D721Med (cell line): ENCODE data around the gene BNIP3.

Source experiments
- DNase-seq: peaks from one replicate; pipeline ENCODE4 v3.0.0; 2011; ENCODE audit warnings: low spot score; ENCODE audit not compliant: insufficient read length
- FAIRE-seq: peaks from 2 replicates; lab custom pipeline; 2011; peaks lifted over from hg19 to GRCh38; lab: Jason Lieb, UNC
- TF ChIP-seq, protein P1 (sequence below): IDR thresholded peaks from 2 replicates; pipeline ENCODE4 v1.5.1; 2012; ENCODE audit warnings: mild to moderate bottlenecking, control low read depth; ENCODE audit not compliant: insufficient read depth; ENCODE audit errors: missing control alignments

BNIP3 gene

GRCh38 chr10:131983780-131984179 is 2.1 kb upstream of the BNIP3 start:
- TF ChIP-seq, protein P1, sequence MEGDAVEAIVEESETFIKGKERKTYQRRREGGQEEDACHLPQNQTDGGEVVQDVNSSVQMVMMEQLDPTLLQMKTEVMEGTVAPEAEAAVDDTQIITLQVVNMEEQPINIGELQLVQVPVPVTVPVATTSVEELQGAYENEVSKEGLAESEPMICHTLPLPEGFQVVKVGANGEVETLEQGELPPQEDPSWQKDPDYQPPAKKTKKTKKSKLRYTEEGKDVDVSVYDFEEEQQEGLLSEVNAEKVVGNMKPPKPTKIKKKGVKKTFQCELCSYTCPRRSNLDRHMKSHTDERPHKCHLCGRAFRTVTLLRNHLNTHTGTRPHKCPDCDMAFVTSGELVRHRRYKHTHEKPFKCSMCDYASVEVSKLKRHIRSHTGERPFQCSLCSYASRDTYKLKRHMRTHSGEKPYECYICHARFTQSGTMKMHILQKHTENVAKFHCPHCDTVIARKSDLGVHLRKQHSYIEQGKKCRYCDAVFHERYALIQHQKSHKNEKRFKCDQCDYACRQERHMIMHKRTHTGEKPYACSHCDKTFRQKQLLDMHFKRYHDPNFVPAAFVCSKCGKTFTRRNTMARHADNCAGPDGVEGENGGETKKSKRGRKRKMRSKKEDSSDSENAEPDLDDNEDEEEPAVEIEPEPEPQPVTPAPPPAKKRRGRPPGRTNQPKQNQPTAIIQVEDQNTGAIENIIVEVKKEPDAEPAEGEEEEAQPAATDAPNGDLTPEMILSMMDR = no peak
- DNase-seq (no peak), FAIRE-seq (no peak)

DNA sequence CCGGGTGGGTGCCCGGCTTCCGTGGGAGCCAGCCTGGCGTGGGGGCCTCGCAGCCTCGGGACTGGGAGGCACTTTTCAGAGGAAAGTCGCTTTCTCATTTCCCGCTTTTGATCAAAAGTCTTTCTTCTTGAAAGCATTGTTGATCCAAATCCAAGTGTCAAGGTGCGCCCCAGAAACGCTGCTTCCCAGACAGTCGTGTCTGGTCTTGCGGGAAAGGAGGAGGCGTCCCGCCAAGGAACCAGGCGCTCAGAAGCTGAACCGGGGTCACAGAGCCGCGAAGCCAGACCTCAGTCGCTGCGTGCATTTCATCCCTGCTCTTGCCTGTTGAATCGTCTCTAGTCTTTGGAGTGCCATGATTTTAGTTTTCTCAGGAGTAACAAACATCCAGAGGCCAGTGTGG is 1.1 kb upstream of the BNIP3 start:
- FAIRE-seq = no peak
- TF ChIP-seq, protein P1 = no peak
- DNase-seq = no peak

DNA sequence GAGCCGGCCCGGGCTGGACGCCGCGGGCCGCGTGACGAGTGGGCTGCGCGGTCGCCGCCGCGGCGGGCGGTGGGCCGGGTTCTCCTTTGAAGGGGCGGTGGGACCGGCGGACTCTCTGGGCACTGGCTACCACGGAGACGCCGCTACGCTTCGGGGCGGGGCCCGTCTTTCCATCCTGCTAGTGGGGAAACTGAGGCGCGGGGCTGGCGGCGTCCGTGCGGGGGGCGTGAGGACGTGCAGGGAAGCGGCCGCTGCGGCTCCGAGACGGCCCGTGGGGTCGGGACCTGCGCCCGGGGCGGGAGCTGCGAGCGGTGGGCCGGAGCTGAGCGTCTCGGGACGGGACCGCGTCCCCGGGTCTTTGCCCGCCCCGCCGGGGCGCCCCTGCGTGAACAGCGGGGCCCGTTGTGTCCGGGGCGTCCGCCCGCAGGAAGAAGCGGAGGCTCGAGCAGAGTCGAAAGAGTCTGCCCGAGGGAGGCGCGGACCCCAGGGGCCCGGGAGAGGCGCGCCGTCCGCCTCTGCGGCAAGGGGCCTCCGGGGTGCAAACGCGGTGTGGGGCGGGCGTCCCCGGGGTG is 548 bp upstream of the BNIP3 start:
- FAIRE-seq = no peak
- DNase-seq = no peak
- TF ChIP-seq, protein P1 = no peak

DNA sequence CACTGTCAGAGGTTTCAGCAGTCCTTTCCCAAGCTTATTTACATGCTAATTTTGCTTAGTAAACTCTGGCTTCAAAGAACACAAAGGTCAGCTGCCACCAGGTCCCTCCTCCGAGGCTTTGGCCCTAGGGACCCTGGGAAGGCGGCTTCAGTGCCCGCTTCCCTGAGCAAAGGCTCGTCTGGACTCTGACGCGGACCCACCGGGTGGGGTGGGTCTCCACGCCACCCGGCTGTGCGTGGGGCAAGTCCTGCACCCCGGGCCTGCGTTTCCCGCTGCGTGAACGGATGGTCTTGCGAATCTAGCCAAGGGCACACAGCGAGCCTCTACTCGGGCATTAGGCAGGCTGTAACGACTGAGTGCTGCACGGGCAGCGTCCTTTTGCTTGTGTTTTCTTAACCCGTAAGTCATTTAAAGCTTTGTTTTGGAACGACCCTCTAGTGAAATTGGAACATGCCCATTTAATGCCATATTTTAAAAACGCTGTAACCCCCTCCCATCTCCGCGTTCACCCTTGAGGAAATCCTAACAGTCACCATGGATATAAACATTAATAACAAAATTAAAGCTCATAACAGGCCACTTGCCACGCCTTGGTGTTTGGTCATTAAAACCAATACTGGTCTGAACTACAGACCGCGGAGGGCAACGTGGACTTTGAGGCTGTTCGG is 828 bp downstream of the BNIP3 start:
- TF ChIP-seq, protein P1 = no peak
- FAIRE-seq (no peak), DNase-seq (no peak)

DNA sequence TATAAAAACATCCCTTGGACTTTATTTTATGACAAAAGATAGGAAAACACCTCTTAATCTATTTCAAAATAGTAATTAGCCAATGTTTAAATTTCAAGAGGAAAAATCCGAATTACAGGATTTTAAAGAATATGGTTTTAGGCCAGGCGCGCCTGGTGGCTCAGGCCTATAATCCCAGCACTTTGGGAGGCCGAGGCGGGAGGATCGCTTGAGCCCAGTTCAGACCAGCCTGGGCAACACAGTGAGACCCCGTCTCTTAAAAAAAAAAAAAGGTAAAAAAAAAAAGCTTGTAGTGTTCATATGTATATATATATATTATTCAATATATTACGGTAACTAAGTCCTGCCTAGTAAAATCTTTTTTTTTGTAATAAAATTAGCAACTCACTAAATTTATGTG is 1.4 kb downstream of the BNIP3 start:
- no peak for FAIRE-seq
- TF ChIP-seq, protein P1 = no peak
- DNase-seq = no peak

GRCh38 chr10:131979821-131980270 is 1.9 kb downstream of the BNIP3 start:
- TF ChIP-seq, protein P1 = no peak
- FAIRE-seq = no peak
- no peak for DNase-seq

DNA sequence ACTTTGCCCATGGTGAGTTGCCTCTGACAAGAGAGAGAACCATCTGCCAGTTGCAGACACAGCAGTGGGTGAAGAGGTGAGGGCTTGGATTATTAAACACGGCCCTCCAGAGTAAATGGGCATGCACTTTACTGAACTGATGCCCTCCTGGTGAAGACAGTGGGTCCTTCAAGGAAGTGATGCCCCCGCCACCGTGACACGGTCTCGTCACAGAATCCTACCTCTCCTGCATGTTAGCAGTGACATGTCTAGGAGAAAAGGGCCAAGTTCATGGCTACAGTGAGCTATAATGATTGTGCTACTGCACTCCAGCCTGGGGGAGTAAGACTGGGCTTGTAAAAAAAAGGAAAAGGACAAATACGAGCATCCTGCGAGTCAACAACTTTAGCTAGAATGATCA is 2.4 kb downstream of the BNIP3 start:
- no peak for FAIRE-seq
- TF ChIP-seq, protein P1 = no peak
- DNase-seq = no peak
